Upper lobe of left lung (tissue), 4 donors: ENCODE results near the gene TAGLN3.

ENCODE experiments used
- CTCF ChIP-seq, 6 experiments: fragments of 450-650 bp in 4 of 6; fragments of 200-600 bp in 2 of 6; sonication (generic) in 2 of 6; IDR thresholded peaks; one replicate each; pipeline ENCODE4 v1.5.1; 2016 to 2019; ENCODE audit warnings: antibody characterized with exemption in 6 of 6
- POLR2A ChIP-seq, 4 donors: fragments of 450-650 bp; IDR thresholded peaks; one replicate each; pipeline ENCODE4 v1.5.1; 2016 to 2017; ENCODE audit warnings: antibody characterized with exemption in 4 of 4, mild to moderate bottlenecking in 2 of 4
- POLR2AphosphoS5 ChIP-seq, 2 donors: sonication (generic); formaldehyde crosslinking; IDR thresholded peaks; one replicate each; pipeline ENCODE4 v1.5.1; 2017; ENCODE audit warnings: antibody characterized with exemption in 2 of 2

- TF ChIP-seq POLR2A (IDR thresholded peaks at IDR 0.05) (no peak), CTCF (IDR thresholded peaks at IDR 0.05) (no peak), POLR2AphosphoS5 (IDR thresholded peaks at IDR 0.05) (no peak)
Measured at GRCh38 chr3:112041321-112041720, 42.6 kb downstream of the TAGLN3 start.
